RWPE2 (cell line): ENCODE results near the gene TMEM63C.

ENCODE experiments used
- ATAC-seq: fragments of 200-7000 bp; cut with Tn5 transposase; 3 replicates; pipeline ENCODE4 v1.9.1; 2021; ENCODE audit warnings: low read depth
- DNase-seq: peaks from one replicate; pipeline ENCODE4 v3.0.0-alpha.2; 2020; ENCODE audit warnings: low spot score
- H3K27ac ChIP-seq: fragments of 450-650 bp; 2 replicates; pipeline ENCODE4 v1.5.1; 2017; ENCODE audit warnings: mild to moderate bottlenecking; ENCODE audit not compliant: poor library complexity, severe bottlenecking
- H3K27me3 ChIP-seq: fragments of 250-450 bp; sonication (Bioruptor Pico); 2 replicates; pipeline ENCODE4 v1.5.1; 2021; ENCODE audit warnings: mild to moderate bottlenecking, moderate library complexity; ENCODE audit not compliant: insufficient read depth, poor library complexity, severe bottlenecking
- H3K36me3 ChIP-seq: fragments of 250-450 bp; sonication (Bioruptor Pico); 2 replicates; pipeline ENCODE4 v1.5.1; 2020; ENCODE audit warnings: low read depth, mild to moderate bottlenecking, moderate library complexity
- H3K4me1 ChIP-seq: fragments of 250-450 bp; sonication (Bioruptor Pico); 2 replicates; pipeline ENCODE4 v1.5.1; 2021; ENCODE audit warnings: mild to moderate bottlenecking, moderate library complexity; ENCODE audit not compliant: insufficient read depth, poor library complexity, severe bottlenecking
- H3K4me3 ChIP-seq: fragments of 250-450 bp; sonication (Bioruptor Pico); 2 replicates; pipeline ENCODE4 v1.5.1; 2021; ENCODE audit warnings: mild to moderate bottlenecking, moderate library complexity; ENCODE audit not compliant: severe bottlenecking
- H3K9me3 ChIP-seq: fragments of 250-450 bp; sonication (Bioruptor Pico); 2 replicates; pipeline ENCODE4 v1.5.1; 2021; ENCODE audit warnings: mild to moderate bottlenecking, moderate library complexity; ENCODE audit not compliant: severe bottlenecking
- TF ChIP-seq, protein P1 (sequence below): fragments of 450-650 bp; IDR thresholded peaks from one replicate; pipeline ENCODE4 v1.5.1; 2017; ENCODE audit warnings: mild to moderate bottlenecking, moderate library complexity; ENCODE audit not compliant: poor library complexity, severe bottlenecking

TMEM63C gene

DNA sequence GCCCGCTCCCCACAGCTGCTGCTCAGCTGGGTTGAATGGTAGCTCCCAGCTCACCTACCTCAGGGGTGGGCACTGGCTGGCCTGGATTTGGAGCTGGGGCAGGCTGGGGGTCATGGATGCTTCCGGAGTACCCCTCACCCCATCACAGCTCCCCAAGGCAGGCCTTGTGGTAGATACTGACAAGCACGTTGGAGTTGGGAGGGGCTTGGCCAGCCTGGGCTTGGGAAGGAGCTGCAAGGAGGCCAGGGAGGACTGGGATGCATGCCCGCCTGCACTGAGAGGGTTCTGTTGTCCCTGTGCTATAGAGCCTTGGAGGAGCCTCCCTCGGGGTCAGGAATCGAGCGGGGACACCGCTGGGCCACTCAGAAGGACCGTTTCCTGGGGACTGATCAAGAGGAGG is 14.2 kb downstream of the TMEM63C start:
- no peaks in the 10 kb centered on the region for H3K4me1 ChIP-seq
- H3K4me3 ChIP-seq = no peak overlapping the region
- no peaks in the 10 kb centered on the region for H3K27me3 ChIP-seq
- ATAC-seq (no peak), DNase-seq (peak; percentile 63)
- no peak overlapping the region for H3K27ac ChIP-seq
- TF ChIP-seq, protein P1, sequence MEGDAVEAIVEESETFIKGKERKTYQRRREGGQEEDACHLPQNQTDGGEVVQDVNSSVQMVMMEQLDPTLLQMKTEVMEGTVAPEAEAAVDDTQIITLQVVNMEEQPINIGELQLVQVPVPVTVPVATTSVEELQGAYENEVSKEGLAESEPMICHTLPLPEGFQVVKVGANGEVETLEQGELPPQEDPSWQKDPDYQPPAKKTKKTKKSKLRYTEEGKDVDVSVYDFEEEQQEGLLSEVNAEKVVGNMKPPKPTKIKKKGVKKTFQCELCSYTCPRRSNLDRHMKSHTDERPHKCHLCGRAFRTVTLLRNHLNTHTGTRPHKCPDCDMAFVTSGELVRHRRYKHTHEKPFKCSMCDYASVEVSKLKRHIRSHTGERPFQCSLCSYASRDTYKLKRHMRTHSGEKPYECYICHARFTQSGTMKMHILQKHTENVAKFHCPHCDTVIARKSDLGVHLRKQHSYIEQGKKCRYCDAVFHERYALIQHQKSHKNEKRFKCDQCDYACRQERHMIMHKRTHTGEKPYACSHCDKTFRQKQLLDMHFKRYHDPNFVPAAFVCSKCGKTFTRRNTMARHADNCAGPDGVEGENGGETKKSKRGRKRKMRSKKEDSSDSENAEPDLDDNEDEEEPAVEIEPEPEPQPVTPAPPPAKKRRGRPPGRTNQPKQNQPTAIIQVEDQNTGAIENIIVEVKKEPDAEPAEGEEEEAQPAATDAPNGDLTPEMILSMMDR = no peak
- H3K9me3 ChIP-seq = no peaks in the 10 kb centered on the region
- no peaks in the 10 kb centered on the region for H3K36me3 ChIP-seq

DNA sequence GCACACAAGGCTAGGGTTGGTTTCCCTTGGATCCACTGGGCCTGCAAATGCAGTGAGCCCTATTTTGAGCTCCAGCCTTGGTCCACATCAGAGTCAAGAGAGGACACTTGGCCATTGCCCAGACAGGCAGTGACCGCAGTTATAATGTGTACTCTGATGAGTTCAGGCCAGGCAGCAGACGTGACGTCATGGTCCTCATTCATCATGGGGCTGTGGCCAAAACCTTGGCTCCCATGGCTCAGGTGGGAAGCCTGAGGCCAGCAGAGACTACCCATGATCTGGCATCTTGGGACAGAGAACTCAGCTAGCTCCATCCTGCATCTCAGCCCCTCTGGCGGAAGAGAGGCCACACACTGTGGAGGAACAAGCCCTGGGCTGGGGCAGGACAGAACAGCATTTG is 16.4 kb downstream of the TMEM63C start:
- Histone ChIP-seq H3K36me3 (no peaks in the 10 kb centered on the region), H3K27ac (no peak overlapping the region), H3K4me1 (no peaks in the 10 kb centered on the region), H3K9me3 (no peaks in the 10 kb centered on the region), H3K27me3 (no peaks in the 10 kb centered on the region), H3K4me3 (no peak overlapping the region)
- TF ChIP-seq, protein P1 = no peak
- ATAC-seq (no peak), DNase-seq (peak; percentile 52)

DNA sequence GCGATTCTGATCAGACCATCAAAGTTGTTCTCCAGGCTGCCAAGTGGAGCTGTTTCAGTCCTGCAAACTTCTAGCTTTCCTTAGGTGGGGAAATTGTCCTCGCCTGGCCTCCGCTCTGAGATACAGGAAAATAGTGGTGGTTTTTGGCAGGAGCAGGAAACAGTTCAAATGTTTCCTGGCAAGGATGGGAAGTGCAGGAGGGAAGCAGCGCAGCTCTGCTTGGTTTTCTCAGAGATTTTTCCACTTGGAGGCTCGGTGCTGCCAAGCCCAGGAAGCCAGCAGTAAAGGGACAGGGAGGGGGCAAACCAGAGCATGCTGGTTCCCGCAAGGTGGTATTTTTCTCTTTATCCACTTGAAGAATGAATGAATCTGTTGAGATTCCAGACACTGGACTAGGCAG is 17.0 kb downstream of the TMEM63C start:
- Histone ChIP-seq H3K27me3 (no peaks in the 10 kb centered on the region), H3K4me3 (no peak overlapping the region), H3K4me1 (no peaks in the 10 kb centered on the region), H3K36me3 (no peaks in the 10 kb centered on the region), H3K27ac (no peak overlapping the region), H3K9me3 (no peaks in the 10 kb centered on the region)
- TF ChIP-seq, protein P1 = no peak
- DNase-seq (no peak), ATAC-seq (no peak)

DNA sequence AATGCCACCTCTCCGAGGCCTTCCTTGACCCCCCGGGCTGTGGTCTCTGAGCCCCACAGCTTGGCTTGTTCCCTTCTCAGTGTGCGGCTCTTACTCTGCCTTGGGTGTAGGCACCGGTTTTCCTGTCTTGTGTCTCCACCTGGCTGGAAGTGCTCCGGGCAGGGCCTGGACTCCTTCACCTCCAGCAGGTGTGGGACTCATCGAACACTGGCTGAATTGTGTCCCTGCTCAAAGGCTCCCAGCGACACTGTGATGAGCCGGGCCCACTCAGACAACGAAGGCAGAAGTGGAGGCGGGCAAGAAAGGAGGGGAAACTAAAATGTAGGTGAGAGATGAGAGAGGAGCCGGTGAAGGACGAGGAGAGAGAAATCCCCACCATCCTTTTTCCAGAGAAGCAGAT is 18.0 kb downstream of the TMEM63C start:
- no peaks in the 10 kb centered on the region for H3K27me3 ChIP-seq
- H3K4me1 ChIP-seq = no peaks in the 10 kb centered on the region
- H3K9me3 ChIP-seq = no peaks in the 10 kb centered on the region
- DNase-seq = peak; percentile 43
- no peak overlapping the region for H3K4me3 ChIP-seq
- H3K36me3 ChIP-seq = no peaks in the 10 kb centered on the region
- no peak overlapping the region for H3K27ac ChIP-seq
- no peak; the same call in 2 of the 3 replicates for ATAC-seq
- TF ChIP-seq, protein P1 = no peak

DNA sequence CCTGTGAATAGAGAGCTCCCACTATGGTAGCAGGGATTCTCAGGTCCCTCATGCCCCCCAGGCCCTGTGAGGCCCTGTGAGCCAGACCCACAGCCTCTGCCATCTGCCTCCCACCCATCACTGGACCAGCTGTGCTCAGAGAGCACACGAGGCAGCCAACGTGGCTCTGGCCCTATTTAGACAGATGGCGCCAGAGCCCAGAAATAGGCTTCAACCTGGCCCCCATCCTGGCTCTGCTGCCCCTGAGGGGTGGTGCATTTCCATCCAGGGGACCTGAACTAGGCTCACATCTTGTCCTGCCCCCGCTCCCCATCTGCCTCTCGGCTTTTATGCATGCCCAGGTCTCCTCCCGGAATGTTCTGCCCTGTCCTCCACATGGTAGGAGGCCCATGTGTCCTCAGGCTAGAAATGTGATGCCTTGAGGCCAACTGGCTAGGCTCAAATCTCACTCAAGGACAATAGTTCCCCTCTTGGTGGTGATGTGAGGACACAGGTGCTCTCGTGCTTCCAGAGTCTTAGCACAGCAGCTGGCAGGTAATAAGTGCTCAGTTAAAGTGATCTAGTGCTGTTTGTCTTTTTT is 18.9 kb downstream of the TMEM63C start:
- Histone ChIP-seq H3K9me3 (no peaks in the 10 kb centered on the region), H3K4me3 (no peak overlapping the region), H3K27me3 (no peaks in the 10 kb centered on the region), H3K36me3 (no peaks in the 10 kb centered on the region), H3K4me1 (no peaks in the 10 kb centered on the region), H3K27ac (no peak overlapping the region)
- ATAC-seq = no peak
- peak; percentile 34 for DNase-seq
- TF ChIP-seq, protein P1 = peak; percentile 6
